CD14-positive monocyte (primary cell): ENCODE data around the gene POLR3E. TPM values are rescaled to one million over a fixed set of nuclear protein-coding genes. Genes with fewer than 3 reads are reported as not detected.
A peak's percentile ranks its signal among the peaks of the same experiment; 100 is the strongest.

Experiments
- DNase-seq, 3 donors: peaks; one replicate each; pipeline ENCODE4 v3.0.0-alpha.2; 2011 to 2022
- H2AFZ ChIP-seq: 2 replicates; pipeline ENCODE4 v1.6.0; 2012; ENCODE audit warnings: mild to moderate bottlenecking, low read depth, low read length, inconsistent platforms; ENCODE audit not compliant: insufficient read depth, poor library complexity, severe bottlenecking
- H3K27ac ChIP-seq, 2 donors: 1 replicate in 1 of 2; 2 replicates in 1 of 2; pipeline ENCODE4 v1.5.1; 2012 to 2013; ENCODE audit warnings: low read length in 2 of 2, control low read depth in 1 of 2, inconsistent platforms in 1 of 2, low read depth in 1 of 2, mild to moderate bottlenecking in 1 of 2
- H3K27me3 ChIP-seq, 2 donors: one replicate each; pipeline versions ENCODE4 v1.6.0 to v1.6.1; 2011 to 2013; ENCODE audit warnings: low read length in 2 of 2; ENCODE audit not compliant: control insufficient read depth in 2 of 2, insufficient read depth in 2 of 2
- H3K36me3 ChIP-seq, 2 donors: replicated peaks in 1 of 2; 1 replicate in 1 of 2; 2 replicates in 1 of 2; pipeline versions ENCODE4 v1.5.1 to v1.6.1; 2012 to 2013; ENCODE audit warnings: low read length in 2 of 2, control low read depth in 1 of 2, inconsistent platforms in 1 of 2, mild to moderate bottlenecking in 1 of 2; ENCODE audit not compliant: insufficient read depth in 2 of 2, control insufficient read depth in 1 of 2
- H3K4me1 ChIP-seq, 2 donors: 1 replicate in 1 of 2; 2 replicates in 1 of 2; pipeline versions ENCODE4 v1.5.1 to v1.6.1; 2012 to 2013; ENCODE audit warnings: low read length in 2 of 2, control low read depth in 1 of 2, inconsistent platforms in 1 of 2, mild to moderate bottlenecking in 1 of 2, moderate library complexity in 1 of 2; ENCODE audit not compliant: insufficient read depth in 2 of 2, control insufficient read depth in 1 of 2
- H3K4me2 ChIP-seq: replicated peaks from 2 replicates; pipeline ENCODE3; 2012; ENCODE audit warnings: low read length, moderate library complexity, mild to moderate bottlenecking; ENCODE audit not compliant: poor library complexity, severe bottlenecking; ENCODE audit errors: extremely low read depth
- H3K4me3 ChIP-seq, 3 experiments: fragments of 200-600 bp in 1 of 3; sonication (generic) in 1 of 3; replicated peaks in 1 of 3; 1 replicate in 2 of 3; 2 replicates in 1 of 3; pipeline ENCODE4 v1.5.1; 2011 to 2013; ENCODE audit warnings: low read length in 3 of 3, mild to moderate bottlenecking in 3 of 3, control low read depth in 2 of 3, low read depth in 2 of 3, inconsistent platforms in 1 of 3, moderate library complexity in 1 of 3
- H3K79me2 ChIP-seq: 2 replicates; pipeline ENCODE4 v1.6.0; 2012; ENCODE audit warnings: mild to moderate bottlenecking, control low read depth, inconsistent platforms, low read length, moderate library complexity; ENCODE audit not compliant: insufficient read depth
- H3K9ac ChIP-seq: 2 replicates; pipeline ENCODE4 v1.6.0; 2017; ENCODE audit warnings: low read length, mild to moderate bottlenecking; ENCODE audit not compliant: insufficient read depth, poor library complexity, severe bottlenecking
- H3K9me3 ChIP-seq, 2 donors: replicated peaks in 1 of 2; 1 replicate in 1 of 2; 2 replicates in 1 of 2; pipeline versions ENCODE4 v1.5.1 to v1.6.1; 2012 to 2013; ENCODE audit warnings: low read length in 2 of 2, control low read depth in 1 of 2; ENCODE audit not compliant: control insufficient read depth in 1 of 2, insufficient read depth in 1 of 2
- H4K20me1 ChIP-seq: 2 replicates; pipeline ENCODE4 v1.6.0; 2012; ENCODE audit warnings: mild to moderate bottlenecking, low read length, control low read depth, moderate library complexity; ENCODE audit not compliant: insufficient read depth
- H3K27ac Mint-ChIP-seq, 7 donors: one replicate each; pipeline ENCODE4 v1.8.0; 2020; ENCODE audit warnings: mild to moderate bottlenecking in 7 of 7, mixed read lengths in 7 of 7, moderate library complexity in 6 of 7, inconsistent platforms in 2 of 7
- H3K27me3 Mint-ChIP-seq, 3 donors: one replicate each; pipeline ENCODE4 v1.8.0; 2021 to 2022; ENCODE audit warnings: low read depth in 3 of 3, mild to moderate bottlenecking in 3 of 3, mixed read lengths in 3 of 3, moderate library complexity in 3 of 3, inconsistent platforms in 1 of 3
- H3K36me3 Mint-ChIP-seq, 2 donors: one replicate each; pipeline ENCODE4 v1.8.0; 2020; ENCODE audit warnings: mixed read lengths in 2 of 2, inconsistent platforms in 1 of 2, mild to moderate bottlenecking in 1 of 2
- H3K4me1 Mint-ChIP-seq: one replicate; pipeline ENCODE4 v1.8.0; 2020; ENCODE audit warnings: mild to moderate bottlenecking, mixed read lengths
- H3K4me3 Mint-ChIP-seq, 2 donors: one replicate each; pipeline ENCODE4 v1.8.0; 2020; ENCODE audit warnings: mild to moderate bottlenecking in 2 of 2, mixed read lengths in 2 of 2, moderate library complexity in 1 of 2
- H3K9me3 Mint-ChIP-seq, 7 donors: one replicate each; pipeline ENCODE4 v1.8.0; 2020 to 2022; ENCODE audit warnings: mixed read lengths in 7 of 7, mild to moderate bottlenecking in 6 of 7, moderate library complexity in 6 of 7, inconsistent platforms in 2 of 7
- CTCF ChIP-seq: fragments of 200-600 bp; IDR thresholded peaks from one replicate; pipeline ENCODE4 v1.8.0; 2022; ENCODE audit warnings: antibody characterized with exemption, mild to moderate bottlenecking
- WGBS: methylation state at CpG from one replicate; pipeline ENCODE4 v1.1.5; 2013; ENCODE audit warnings: missing lambda C conversion rate; ENCODE audit not compliant: insufficient coverage; 5-methylcytosine and 5-hydroxymethylcytosine counted together
- intact Hi-C, 2 donors: fragments of 100-400 bp; cut with micrococcal nuclease; formaldehyde crosslinking; loops; one replicate each; pipeline versions ENCODE4 v1.15.0 to v1.15.1; 2023
- polyA plus RNA-seq, 3 donors: library from polyadenylated mRNA; depleted of rRNA in 1 of 3; unstranded in 2 of 3; stranded (reverse) in 1 of 3; fragments of 300-500 nt in 2 of 3; fragments of >200 nt in 1 of 3; fragmentation: Illumina TruSeq in 2 of 3; gene quantifications; 1 replicate in 2 of 3; 2 replicates in 1 of 3; pipeline ENCODE4 v1.2.3, GENCODE V29; 2012 to 2021

Gene POLR3E
- polyA plus RNA-seq, 3 donors: 4.1 to 34.6 (median 5.7) TPM

GRCh38 chr16:22322021-22322471, 24.8 kb downstream of the POLR3E start:
- DNase-seq: no peak
- Mint-ChIP-seq H3K27ac (peak overlapping the region in 1 of 7 donors; percentile 24), H3K4me1 (no peaks in the 10 kb centered on the region), H3K4me3 (no peak overlapping the region), H3K36me3 (peaks cover 81 to 99% of the 10 kb centered on the region in 2 donors), H3K27me3 (peaks cover 0 to 2% (median 0%) of the 10 kb centered on the region in 3 donors), H3K9me3 (no peaks in the 10 kb centered on the region)
- Histone ChIP-seq H3K79me2 (no peaks in the 10 kb centered on the region), H3K9ac (no peak overlapping the region), H3K4me2 (no peak overlapping the region), H3K36me3 (peaks cover 85 to 97% of the 10 kb centered on the region in 2 donors), H2AFZ (no peak overlapping the region), H3K27ac (no peak overlapping the region), H3K4me3 (no peak overlapping the region), H3K4me1 (no peaks in the 10 kb centered on the region), H3K9me3 (no peaks in the 10 kb centered on the region), H3K27me3 (no peaks in the 10 kb centered on the region), H4K20me1 (peaks cover 14% of the 10 kb centered on the region)
- intact Hi-C loops: loop anchor here in 1 of 2 donors (10.0 kb wide), 2 partner anchors 53 to 93 kb away; partner anchors contain the start of gene CDR2
- 97% methylated on average over 11 of the region's 11 CpGs for WGBS
- no peak for TF ChIP-seq CTCF

GRCh38 chr16:22322741-22323140, 25.5 kb downstream of the POLR3E start:
- no peak overlapping the region for H3K27ac ChIP-seq
- no peak for DNase-seq
- WGBS: 99% methylated on average over 7 of the region's 17 CpGs
- no peaks in the 10 kb centered on the region for H3K27me3 ChIP-seq
- no peak overlapping the region for H2AFZ ChIP-seq
- no peaks in the 10 kb centered on the region for H3K9me3 ChIP-seq
- peaks cover 14% of the 10 kb centered on the region for H4K20me1 ChIP-seq
- TF ChIP-seq CTCF: no peak
- peaks cover 0 to 2% (median 0%) of the 10 kb centered on the region in 3 donors for H3K27me3 Mint-ChIP-seq
- no peaks in the 10 kb centered on the region for H3K9me3 Mint-ChIP-seq
- no peaks in the 10 kb centered on the region for H3K79me2 ChIP-seq
- H3K4me1 ChIP-seq: no peaks in the 10 kb centered on the region
- H3K27ac Mint-ChIP-seq: no peak overlapping the region
- H3K4me2 ChIP-seq: no peak overlapping the region
- no peak overlapping the region for H3K9ac ChIP-seq
- H3K4me3 Mint-ChIP-seq: no peak overlapping the region
- intact Hi-C loops: loop anchor here in 1 of 2 donors (10.0 kb wide), 2 partner anchors 52 to 92 kb away; partner anchors contain the start of gene CDR2
- no peaks in the 10 kb centered on the region for H3K4me1 Mint-ChIP-seq
- peaks cover 80 to 99% of the 10 kb centered on the region in 2 donors for H3K36me3 Mint-ChIP-seq
- peaks cover 84 to 97% of the 10 kb centered on the region in 2 donors for H3K36me3 ChIP-seq
- no peak overlapping the region for H3K4me3 ChIP-seq
